Skeletal muscle cell (primary cell): ENCODE results near the gene C10orf88.

ENCODE experiments used
- DNase-seq: peaks from one replicate; pipeline ENCODE4 v3.0.0-alpha.2; 2010; ENCODE audit warnings: low read depth
- H3K4me3 ChIP-seq: 2 replicates; pipeline ENCODE4 v1.5.1; 2011; ENCODE audit warnings: low read depth, mild to moderate bottlenecking, control low read depth, low read length, moderate library complexity

The C10orf88 gene

GRCh38 chr10:122953902-122954730, at the start of gene C10orf88:
C10orf88 (minus strand) TSS chr10:122954227; CDS start chr10:122954178, 49 bp downstream.
- DNase-seq, result peak; percentile 96
- peak within 1 kb of the TSS; percentile 78 for H3K4me3 ChIP-seq

- no peak for DNase-seq
- H3K4me3 ChIP-seq, result no peak overlapping the region
Measured at GRCh38 chr10:123001370-123001769, 47.3 kb upstream of the C10orf88 start.

- no peak overlapping the region for H3K4me3 ChIP-seq
- no peak for DNase-seq
Measured at GRCh38 chr10:123000155-123000554, 46.1 kb upstream of the C10orf88 start.

GRCh38 chr10:122999347-122999746, 45.3 kb upstream of the C10orf88 start:
- H3K4me3 ChIP-seq, result no peak overlapping the region
- DNase-seq, result no peak

- no peak for DNase-seq
- no peak overlapping the region for H3K4me3 ChIP-seq
Measured at GRCh38 chr10:122998934-122999333, 44.9 kb upstream of the C10orf88 start.

- H3K4me3 ChIP-seq, result no peak overlapping the region
- no peak for DNase-seq
Measured at GRCh38 chr10:122998360-122998917, 44.4 kb upstream of the C10orf88 start.

- no peak overlapping the region for H3K4me3 ChIP-seq
- no peak for DNase-seq
Measured at GRCh38 chr10:122997864-122998263, 43.8 kb upstream of the C10orf88 start.

- no peak overlapping the region for H3K4me3 ChIP-seq
- DNase-seq, result no peak
Measured at GRCh38 chr10:122995936-122996335, 41.9 kb upstream of the C10orf88 start.

- no peak overlapping the region for H3K4me3 ChIP-seq
- no peak for DNase-seq
Measured at GRCh38 chr10:122993797-122994336, 39.8 kb upstream of the C10orf88 start.

GRCh38 chr10:122992031-122992585, 38.1 kb upstream of the C10orf88 start:
- no peak overlapping the region for H3K4me3 ChIP-seq
- no peak for DNase-seq

- no peak for DNase-seq
- no peak overlapping the region for H3K4me3 ChIP-seq
Measured at GRCh38 chr10:122990278-122990677, 36.3 kb upstream of the C10orf88 start.

- no peak overlapping the region for H3K4me3 ChIP-seq
- DNase-seq, result no peak
Measured at GRCh38 chr10:122988501-122988900, 34.5 kb upstream of the C10orf88 start.

- no peak overlapping the region for H3K4me3 ChIP-seq
- no peak for DNase-seq
Measured at GRCh38 chr10:122986335-122986734, 32.3 kb upstream of the C10orf88 start.

GRCh38 chr10:122984708-122985107, 30.7 kb upstream of the C10orf88 start:
- H3K4me3 ChIP-seq, result no peak overlapping the region
- DNase-seq, result no peak

- no peak overlapping the region for H3K4me3 ChIP-seq
- DNase-seq, result no peak
Measured at GRCh38 chr10:122983898-122984297, 29.9 kb upstream of the C10orf88 start.

- peak; percentile 21 for DNase-seq
- peak overlapping the region; percentile 68 for H3K4me3 ChIP-seq
Measured at GRCh38 chr10:122981066-122981464, 27.0 kb upstream of the C10orf88 start.

- peak; percentile 68 for DNase-seq
- H3K4me3 ChIP-seq, result peak within 1 kb of the TSS; percentile 68
Measured at GRCh38 chr10:122980209-122981065, 26.4 kb upstream of the C10orf88 start, which contains the start of gene PSTK. PSTK (plus strand) TSS chr10:122980401; CDS start chr10:122980480, 79 bp downstream.

- no peak for DNase-seq
- H3K4me3 ChIP-seq, result no peak overlapping the region
Measured at GRCh38 chr10:122974543-122975064, 20.6 kb upstream of the C10orf88 start.

- no peak for DNase-seq
- no peak overlapping the region for H3K4me3 ChIP-seq
Measured at GRCh38 chr10:122974023-122974422, 20.0 kb upstream of the C10orf88 start.
